ENCODE results near the gene PLEKHA6. TPM values are rescaled to one million over a fixed set of nuclear protein-coding genes. Genes with fewer than 3 reads are reported as not detected.
A peak's percentile ranks its signal among the peaks of the same experiment; 100 is the strongest.

The PLEKHA6 gene
- total and polyA plus RNA-seq, 3 donors from 2014 or later = 5.9 to 14.7 (median 10.0) TPM

DNA sequence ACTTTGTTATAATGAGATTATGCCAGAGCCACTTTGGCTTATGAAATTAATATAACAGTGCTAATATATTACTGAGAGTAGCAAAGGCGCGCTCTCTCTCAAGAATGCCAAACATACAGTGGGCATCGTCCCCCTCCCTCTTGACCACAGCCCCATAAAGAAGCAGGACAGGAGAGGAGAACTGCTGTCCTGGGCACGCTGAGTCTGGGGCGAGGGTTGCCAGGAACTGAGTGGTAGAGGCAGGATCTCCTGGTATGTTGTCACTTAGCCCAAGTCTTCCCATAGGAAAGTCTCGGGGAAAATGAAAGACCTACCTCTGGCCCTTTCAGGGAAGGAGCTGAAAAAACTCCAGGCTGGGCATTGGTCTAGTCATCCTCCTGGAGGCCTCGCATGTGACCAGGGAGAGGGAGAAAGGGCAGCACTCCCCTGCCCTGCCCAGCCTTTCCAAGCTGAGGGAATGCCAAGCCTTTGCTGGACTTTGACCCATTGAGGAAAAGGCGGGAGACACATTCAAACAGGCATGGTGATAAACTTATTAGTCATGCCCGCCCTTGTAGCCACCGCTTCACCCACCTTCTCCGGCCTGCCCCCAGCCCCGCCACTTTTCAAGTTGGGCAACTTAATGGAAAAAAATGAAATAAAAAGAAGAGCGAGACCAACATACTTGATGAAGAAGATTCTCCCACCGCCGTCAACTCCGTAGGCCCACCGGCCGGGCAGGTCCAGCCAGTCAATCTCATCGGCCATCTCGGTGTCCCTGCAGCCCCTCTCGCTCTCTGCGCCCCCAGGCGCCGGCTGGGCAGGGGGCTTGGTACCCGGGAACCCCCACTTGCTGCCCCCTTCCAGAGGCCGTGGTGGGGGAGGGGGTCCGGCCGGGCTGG is 17.4 kb upstream of the PLEKHA6 start:
- Histone ChIP-seq H3K27me3 (no peaks in the 10 kb centered on the region), H3K4me1 (peaks cover 5% of the 10 kb centered on the region), H3K9me3 (no peaks in the 10 kb centered on the region), H3K36me3 (ENCODE audit: low read depth, missing control alignments) (no peaks in the 10 kb centered on the region), H3K4me3 (peak overlapping the region in 1 of 2 donors; percentile 46), H3K27ac (no peak overlapping the region)
- WGBS, 2 donors = 56 to 63% methylated on average over 25 to 28 of the region's 28 CpGs
- no peak for DNase-seq
- no peak for TF ChIP-seq POLR2A (IDR thresholded peaks at IDR 0.05)
- TF ChIP-seq, protein P1, sequence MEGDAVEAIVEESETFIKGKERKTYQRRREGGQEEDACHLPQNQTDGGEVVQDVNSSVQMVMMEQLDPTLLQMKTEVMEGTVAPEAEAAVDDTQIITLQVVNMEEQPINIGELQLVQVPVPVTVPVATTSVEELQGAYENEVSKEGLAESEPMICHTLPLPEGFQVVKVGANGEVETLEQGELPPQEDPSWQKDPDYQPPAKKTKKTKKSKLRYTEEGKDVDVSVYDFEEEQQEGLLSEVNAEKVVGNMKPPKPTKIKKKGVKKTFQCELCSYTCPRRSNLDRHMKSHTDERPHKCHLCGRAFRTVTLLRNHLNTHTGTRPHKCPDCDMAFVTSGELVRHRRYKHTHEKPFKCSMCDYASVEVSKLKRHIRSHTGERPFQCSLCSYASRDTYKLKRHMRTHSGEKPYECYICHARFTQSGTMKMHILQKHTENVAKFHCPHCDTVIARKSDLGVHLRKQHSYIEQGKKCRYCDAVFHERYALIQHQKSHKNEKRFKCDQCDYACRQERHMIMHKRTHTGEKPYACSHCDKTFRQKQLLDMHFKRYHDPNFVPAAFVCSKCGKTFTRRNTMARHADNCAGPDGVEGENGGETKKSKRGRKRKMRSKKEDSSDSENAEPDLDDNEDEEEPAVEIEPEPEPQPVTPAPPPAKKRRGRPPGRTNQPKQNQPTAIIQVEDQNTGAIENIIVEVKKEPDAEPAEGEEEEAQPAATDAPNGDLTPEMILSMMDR (IDR thresholded peaks at IDR 0.05) = no peak
- intact Hi-C loops (cut with DNase I; ENCODE audit: low total_unique reads) = no loop called here

DNA sequence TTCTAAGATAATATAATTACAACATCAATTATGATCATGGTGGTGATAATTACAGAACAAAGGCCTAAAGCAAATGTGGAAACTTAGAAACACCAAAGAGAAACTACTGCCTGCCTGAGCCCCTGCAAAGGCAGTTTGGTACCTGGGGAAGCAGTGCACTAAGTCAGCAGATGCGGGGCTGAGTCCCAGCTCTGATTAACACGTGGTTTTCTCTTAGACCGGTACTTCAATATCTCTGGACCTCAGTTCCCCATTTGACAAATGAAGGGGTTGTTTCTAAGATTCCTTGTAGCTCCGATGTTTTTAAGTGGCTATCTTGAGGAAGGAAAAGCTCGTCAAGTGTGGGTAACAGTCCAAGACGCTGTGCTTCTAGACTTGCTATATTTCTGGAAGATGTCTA is 16.7 kb upstream of the PLEKHA6 start:
- no peak for DNase-seq
- WGBS, 2 donors = 85 to 88% methylated on average over 6 of the region's 6 CpGs
- no peak overlapping the region for H3K4me3 ChIP-seq
- intact Hi-C loops (cut with DNase I; ENCODE audit: low total_unique reads) = no loop called here
- H3K27me3 ChIP-seq = no peaks in the 10 kb centered on the region
- TF ChIP-seq POLR2A (IDR thresholded peaks at IDR 0.05) = no peak
- TF ChIP-seq, protein P1 (IDR thresholded peaks at IDR 0.05) = no peak
- H3K4me1 ChIP-seq = peaks cover 5% of the 10 kb centered on the region
- H3K27ac ChIP-seq = no peak overlapping the region
- H3K9me3 ChIP-seq = no peaks in the 10 kb centered on the region
- H3K36me3 ChIP-seq (ENCODE audit: low read depth, missing control alignments) = no peaks in the 10 kb centered on the region

DNA sequence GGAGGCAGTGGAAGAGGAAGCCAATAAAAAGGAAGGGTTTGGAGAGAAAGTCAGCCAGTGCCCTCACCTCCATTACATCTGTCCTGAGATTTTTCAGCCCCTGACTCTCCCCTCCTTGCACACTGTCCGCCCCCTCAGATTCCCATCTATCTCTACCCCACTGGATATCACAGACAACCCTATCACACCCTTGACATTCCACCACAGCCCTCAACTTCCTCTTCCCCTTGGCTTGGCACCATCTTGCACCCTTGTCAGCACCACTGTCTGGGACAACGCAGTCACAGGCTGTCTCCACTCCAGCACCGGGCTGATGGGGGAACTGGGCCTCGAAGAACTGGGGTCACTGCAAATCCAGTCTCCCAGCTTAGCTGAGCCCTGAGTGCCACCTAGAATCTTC is 14.2 kb upstream of the PLEKHA6 start:
- WGBS, 2 donors = 90 to 96% methylated on average over 2 to 4 of the region's 4 CpGs
- TF ChIP-seq, protein P1 (IDR thresholded peaks at IDR 0.05) = no peak
- TF ChIP-seq POLR2A (IDR thresholded peaks at IDR 0.05) = no peak
- Histone ChIP-seq H3K9me3 (no peaks in the 10 kb centered on the region), H3K36me3 (ENCODE audit: low read depth, missing control alignments) (no peaks in the 10 kb centered on the region), H3K27me3 (no peaks in the 10 kb centered on the region), H3K4me1 (peaks cover 5% of the 10 kb centered on the region), H3K27ac (no peak overlapping the region), H3K4me3 (no peak overlapping the region)
- intact Hi-C loops (cut with DNase I; ENCODE audit: low total_unique reads) = no loop called here
- no peak for DNase-seq

DNA sequence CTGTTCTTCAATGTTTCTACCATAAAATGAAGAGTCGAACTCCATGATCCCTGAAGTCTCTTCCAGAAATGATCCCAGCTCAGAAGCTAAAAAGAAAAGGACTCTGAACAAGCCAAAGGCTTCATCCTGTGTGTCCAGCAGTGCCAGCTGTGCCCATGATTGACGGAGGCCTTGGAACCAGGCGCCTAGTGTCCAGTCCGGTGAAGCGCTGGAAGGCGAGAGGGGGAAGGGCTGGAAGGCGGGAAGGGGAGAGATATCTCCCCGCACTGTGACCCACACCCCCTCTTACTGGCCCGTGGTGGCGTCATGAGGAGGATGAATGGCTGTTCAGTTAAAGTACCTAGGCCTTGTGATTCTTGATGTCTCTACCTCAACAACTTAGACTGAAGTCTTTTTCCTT is 10.4 kb upstream of the PLEKHA6 start:
- Histone ChIP-seq H3K4me3 (no peak overlapping the region), H3K4me1 (no peaks in the 10 kb centered on the region), H3K27ac (no peak overlapping the region), H3K27me3 (no peaks in the 10 kb centered on the region), H3K9me3 (no peaks in the 10 kb centered on the region), H3K36me3 (ENCODE audit: low read depth, missing control alignments) (no peaks in the 10 kb centered on the region)
- 83 to 84% methylated on average over 10 of the region's 10 CpGs for WGBS, 2 donors
- TF ChIP-seq, protein P1 (IDR thresholded peaks at IDR 0.05) = no peak
- no peak for TF ChIP-seq POLR2A (IDR thresholded peaks at IDR 0.05)
- DNase-seq = no peak
- intact Hi-C loops (cut with DNase I; ENCODE audit: low total_unique reads) = no loop called here

Data from testis (tissue), 3 donors.